Anterior cingulate cortex (tissue), 58 donors: ENCODE measurements around the gene ODAM.
"Not testable (repeated sequence)": the region's sequence is repeated elsewhere in the genome, so short reads cannot be mapped to it uniquely, and the experiment has no call there.

Experiments used
- DNase-seq, 58 donors: peaks; one replicate each; lab custom pipeline; 2025; lab: John Stamatoyannopoulos, UW

The ODAM gene

GRCh38 chr4:70195425-70195824 lies at the start of gene ODAM:
ODAM (plus strand) TSS chr4:70195725; CDS start chr4:70196544, 819 bp downstream.
- DNase-seq: no peak

- no peak for DNase-seq
Observed at GRCh38 chr4:70151271-70151670, 44.3 kb upstream of the ODAM start.

- no peak for DNase-seq
Observed at GRCh38 chr4:70152088-70152487, 43.4 kb upstream of the ODAM start.

- DNase-seq: no peak
Observed at GRCh38 chr4:70153937-70154336, 41.6 kb upstream of the ODAM start, which contains the start of gene PRR27. PRR27 (plus strand) TSS chr4:70154237; CDS start chr4:70154376, 139 bp downstream.

- DNase-seq: no peak
Observed at GRCh38 chr4:70158576-70158975, 36.9 kb upstream of the ODAM start.

- no peak for DNase-seq
Observed at GRCh38 chr4:70177090-70177489, 18.4 kb upstream of the ODAM start.

GRCh38 chr4:70178075-70178660 lies 17.4 kb upstream of the ODAM start:
- no peak for DNase-seq

GRCh38 chr4:70179811-70180210 lies 15.7 kb upstream of the ODAM start:
- no peak for DNase-seq

- DNase-seq: no peak
Observed at GRCh38 chr4:70181864-70182263, 13.7 kb upstream of the ODAM start.

GRCh38 chr4:70182517-70183167 lies 12.9 kb upstream of the ODAM start:
- no peak for DNase-seq

GRCh38 chr4:70183168-70183939 lies 12.2 kb upstream of the ODAM start:
- DNase-seq: no peak

- no peak for DNase-seq
Observed at GRCh38 chr4:70183940-70184246, 11.6 kb upstream of the ODAM start.

- DNase-seq: no peak
Observed at GRCh38 chr4:70187216-70187615, 8.3 kb upstream of the ODAM start.

- DNase-seq: no peak
Observed at GRCh38 chr4:70190579-70190978, 4.9 kb upstream of the ODAM start.

GRCh38 chr4:70191647-70192046 lies 3.9 kb upstream of the ODAM start:
- no peak for DNase-seq

GRCh38 chr4:70192895-70193294 lies 2.6 kb upstream of the ODAM start:
- DNase-seq: no peak

- no peak for DNase-seq
Observed at GRCh38 chr4:70196857-70197256, 1.3 kb downstream of the ODAM start.

GRCh38 chr4:70197842-70198241 lies 2.3 kb downstream of the ODAM start:
- DNase-seq: no peak

GRCh38 chr4:70203601-70204000 lies 8.1 kb downstream of the ODAM start:
- DNase-seq: no peak

GRCh38 chr4:70212752-70213151 lies 17.2 kb downstream of the ODAM start:
- DNase-seq: not testable (repeated sequence)

GRCh38 chr4:70216109-70216508 lies 20.6 kb downstream of the ODAM start:
- DNase-seq: not testable (repeated sequence)

- not testable (repeated sequence) for DNase-seq
Observed at GRCh38 chr4:70216550-70216949, 21.0 kb downstream of the ODAM start.
